Lung microvascular endothelial cell (primary cell): Measurements from ENCODE around the gene GLRX3. TPM values are rescaled to one million over a fixed set of nuclear protein-coding genes. Genes with fewer than 3 reads are reported as not detected.

Experiments used
- DNase-seq, 2 donors: peaks; one replicate each; pipeline versions ENCODE4 v3.0.0 to v3.0.0-alpha.2; 2010; ENCODE audit warnings: low read depth in 2 of 2
- total RNA-seq: library from RNA; depleted of rRNA; stranded (reverse); fragments of >200 nt; gene quantifications from 2 replicates; pipeline ENCODE4 v1.2.1, GENCODE V29; 2014

GLRX3 gene
- total RNA-seq, 1 donor from 2014 or later, result 47.2 TPM

DNA sequence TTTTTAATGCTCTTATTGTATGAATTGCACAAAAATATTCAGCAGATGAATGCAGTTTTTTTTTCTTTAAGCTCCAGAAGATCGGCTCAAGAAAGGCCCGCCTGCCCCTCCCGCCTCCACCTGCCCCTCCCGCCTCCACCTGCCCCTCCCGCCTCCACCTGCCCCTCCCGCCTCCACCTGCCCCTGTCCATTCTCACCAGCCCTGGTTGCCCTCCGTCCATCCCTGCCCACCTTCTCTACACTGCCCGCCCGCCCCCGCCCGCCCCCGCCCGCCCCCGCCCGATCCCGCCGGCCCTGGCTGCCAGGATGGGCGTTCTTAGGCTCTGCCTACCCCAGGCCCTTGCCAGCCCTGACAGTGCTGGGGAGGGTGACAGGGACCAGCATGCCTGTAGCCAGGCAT, 67.4 kb downstream of the GLRX3 start:
- no peak for DNase-seq

DNA sequence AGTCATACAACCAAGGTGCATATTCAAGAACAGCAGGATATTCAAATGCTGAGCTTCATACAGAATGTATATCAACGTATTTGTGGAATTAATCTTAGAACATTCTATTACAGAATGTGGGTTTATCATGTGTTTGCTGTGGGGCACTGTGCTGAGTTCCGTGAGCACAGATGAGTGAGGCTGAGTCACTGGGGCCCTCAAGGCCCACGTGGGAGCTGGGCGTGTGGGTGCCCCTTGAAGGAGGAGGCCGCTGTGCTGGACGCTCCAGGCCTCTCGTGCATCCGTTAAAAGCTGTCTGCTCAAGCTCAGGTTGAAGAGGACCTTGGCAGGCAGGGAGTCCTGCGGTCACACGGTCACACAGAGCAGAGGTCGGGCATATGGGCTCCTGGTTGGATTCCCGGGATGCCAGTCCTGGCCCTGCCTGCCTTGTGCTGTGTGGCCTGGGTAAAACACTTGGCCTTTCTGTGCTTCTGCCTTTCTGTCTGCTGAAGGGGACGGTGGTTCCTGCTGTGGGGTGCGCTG, 70.1 kb downstream of the GLRX3 start:
- no peak for DNase-seq

DNA sequence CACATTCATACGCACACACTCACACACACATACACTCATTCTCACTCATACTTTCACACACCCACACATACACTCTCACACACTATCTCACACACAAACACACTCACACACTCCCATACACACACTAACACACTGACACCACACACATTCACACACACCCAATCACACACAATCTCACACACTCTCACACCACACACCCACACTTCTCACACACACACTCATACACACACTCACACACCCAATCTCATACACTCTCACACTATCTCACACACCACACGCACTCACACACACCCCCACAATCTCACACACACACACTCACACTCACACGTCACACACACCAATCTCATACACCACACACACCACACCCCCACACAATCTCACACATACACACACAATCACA, 71.0 kb downstream of the GLRX3 start:
- no peak for DNase-seq

DNA sequence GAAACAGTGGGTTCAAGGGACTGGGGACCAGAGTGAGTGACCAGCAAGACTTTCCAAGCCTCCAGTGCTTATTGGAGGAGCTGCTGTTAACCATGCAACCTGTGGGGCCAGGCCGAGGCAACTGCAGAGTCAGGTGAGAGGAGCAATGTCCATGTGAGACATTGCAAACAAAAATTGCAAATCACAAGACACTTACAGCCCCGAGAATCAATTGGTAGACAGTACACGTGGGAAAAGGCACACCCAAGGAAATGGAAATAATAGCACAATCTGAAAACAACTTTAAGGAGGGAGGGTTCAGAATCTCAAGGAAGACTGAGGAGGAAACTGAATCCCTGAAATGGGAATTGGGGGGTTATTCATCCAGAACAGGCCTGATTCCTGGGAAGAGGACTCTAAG, 72.6 kb downstream of the GLRX3 start:
- DNase-seq, result no peak

DNA sequence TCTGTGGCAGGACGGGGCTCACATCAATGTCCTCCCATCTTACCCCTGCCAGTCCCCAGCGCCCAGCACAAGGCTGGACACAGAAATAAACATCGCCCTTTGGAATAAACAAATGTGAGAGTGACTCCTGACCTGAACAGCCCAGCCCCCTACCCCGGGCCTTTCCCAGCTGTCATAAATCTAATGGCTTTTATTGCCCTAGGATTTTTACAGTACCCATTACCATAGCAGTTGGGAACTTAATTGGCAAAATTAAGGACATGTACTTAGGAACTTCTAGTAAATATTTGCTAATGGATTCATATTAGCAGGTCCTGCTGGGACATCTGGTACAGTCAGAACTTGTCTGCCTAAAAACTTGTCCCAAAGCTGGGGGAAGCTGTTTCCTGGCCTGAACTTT, 76.6 kb downstream of the GLRX3 start:
- DNase-seq, result no peak

DNA sequence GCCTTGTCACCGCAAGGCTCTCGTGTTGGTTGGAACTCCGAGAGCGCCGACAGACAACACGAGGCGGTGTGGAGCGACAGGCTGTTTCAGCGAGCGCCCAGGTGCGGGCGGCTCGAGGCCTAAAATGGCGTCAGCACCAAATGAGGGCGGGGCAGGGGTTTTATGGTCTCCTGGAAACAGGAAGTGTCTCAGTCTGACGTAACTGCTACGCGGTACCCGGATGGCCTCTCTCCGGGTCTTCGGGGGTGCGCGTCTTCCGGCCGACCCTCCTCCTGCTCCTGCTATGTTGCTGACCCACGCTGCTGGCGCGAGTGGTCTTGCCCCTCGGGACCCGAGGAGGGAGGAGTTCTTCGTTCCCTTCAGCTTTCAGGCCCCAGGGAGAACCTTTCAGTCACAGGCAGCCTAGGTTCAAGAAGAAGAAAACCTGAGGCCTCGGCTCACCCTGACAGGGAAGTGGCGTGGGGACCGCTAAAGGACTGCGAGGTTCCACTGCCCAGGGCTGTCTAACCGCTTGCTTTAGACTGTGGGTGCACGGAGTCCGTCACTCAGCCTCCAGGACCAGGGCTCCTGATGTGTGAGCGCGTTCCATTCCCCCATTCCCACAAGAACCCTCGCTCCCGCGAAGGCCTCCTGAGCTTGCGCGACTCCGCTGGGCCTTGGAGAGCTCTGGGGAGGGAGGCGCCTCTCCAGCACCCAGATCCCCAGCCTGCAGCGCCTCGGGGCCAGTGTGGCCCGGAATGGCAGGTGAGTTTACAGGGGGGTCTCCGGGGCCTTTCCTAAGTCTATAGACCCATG, 77.3 kb downstream of the GLRX3 start:
- no peak for DNase-seq

DNA sequence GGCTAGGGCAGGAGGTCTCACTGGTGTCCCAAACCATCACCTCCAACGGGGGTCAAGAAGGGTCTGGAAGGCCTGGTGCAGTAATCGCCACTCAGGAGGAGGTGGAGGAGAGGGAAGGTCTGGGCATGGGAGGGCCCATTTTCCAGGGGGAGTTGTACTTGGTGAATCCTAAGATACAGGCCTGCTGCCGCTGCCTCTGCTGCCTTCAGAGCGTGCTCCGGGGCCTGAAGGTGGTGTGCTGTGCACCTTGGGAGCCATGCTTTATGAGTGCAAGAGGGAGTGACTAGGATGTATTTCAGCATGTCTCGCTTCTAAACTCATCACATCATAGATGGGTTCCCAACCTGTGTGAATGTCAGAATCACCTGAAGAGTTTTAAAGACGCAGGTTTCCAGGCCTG, 78.2 kb downstream of the GLRX3 start:
- no peak for DNase-seq

DNA sequence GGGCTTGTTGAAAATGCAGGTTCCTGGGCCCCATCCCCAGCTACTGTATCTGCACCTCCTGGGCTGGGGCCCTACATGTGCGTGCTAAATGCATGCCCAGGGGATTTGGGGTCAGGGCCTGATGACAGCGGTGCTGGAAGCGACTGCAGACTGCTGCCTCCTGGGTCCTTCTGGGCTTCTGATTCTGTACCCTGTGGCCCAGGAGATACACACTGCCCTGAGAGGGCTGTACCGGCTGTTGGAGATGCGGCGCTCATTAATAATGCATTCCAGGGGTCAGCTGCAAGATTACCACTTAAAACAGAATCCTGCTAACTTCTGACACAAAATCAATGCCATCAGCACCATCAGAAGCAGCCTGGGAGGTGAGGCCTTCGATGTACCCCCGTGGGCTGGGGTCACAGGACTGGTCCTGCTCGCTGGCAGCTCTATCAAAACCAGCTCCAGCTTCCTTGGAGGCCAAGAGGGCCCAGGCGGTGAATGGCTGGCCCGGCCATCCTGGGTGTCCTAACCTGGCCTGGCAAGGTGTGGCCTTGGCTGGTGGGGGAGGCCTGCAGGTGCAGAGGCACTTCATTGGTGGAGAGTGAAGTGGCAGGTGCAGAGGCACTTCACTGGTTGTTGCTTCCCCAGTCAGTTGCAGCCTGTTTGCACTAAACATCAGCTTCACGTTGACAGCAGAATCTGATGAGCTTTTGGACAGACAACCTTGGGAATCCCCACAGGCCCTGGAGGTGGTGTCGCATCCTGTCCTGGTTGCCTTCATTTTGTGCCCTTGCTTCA, 79.2 kb downstream of the GLRX3 start:
- DNase-seq, result no peak

DNA sequence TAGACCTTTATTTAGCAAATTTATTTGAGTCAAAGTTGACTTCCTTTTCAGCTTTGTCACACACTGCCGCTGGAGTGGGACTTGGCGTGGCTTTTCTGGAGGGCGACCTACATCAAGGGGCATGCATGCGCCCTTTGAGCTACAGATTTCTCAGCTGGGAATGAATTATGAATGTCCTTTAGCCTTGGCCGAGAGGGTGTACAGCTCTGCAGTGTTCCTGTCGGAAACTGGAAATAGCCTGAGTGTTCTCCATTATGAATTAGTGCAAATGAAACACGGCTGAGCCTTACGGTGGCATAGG, 79.7 kb downstream of the GLRX3 start:
- DNase-seq, result no peak

DNA sequence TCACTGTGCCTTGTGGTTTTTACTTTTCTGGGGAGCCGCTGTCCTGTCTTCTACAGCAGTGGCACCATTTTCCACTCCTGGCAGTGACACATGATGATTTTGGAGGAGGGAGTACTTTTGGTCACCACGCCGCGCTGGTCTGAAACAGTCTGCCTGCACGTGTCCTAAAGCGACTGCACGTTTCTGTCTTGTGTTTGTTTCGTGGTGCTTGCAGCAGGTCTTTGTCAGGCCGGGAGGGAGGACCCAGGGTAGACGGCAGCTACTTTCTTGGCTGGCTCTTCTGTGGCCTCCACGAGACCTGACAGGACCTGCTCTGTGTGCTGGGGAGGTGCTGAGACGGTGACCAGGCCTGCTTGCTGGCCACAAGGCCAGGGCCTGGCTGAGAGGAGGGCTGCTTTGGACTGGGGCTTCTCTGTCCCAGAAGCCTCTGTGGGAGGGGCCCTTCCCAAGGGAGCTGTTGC, 82.0 kb downstream of the GLRX3 start:
- DNase-seq, result no peak

DNA sequence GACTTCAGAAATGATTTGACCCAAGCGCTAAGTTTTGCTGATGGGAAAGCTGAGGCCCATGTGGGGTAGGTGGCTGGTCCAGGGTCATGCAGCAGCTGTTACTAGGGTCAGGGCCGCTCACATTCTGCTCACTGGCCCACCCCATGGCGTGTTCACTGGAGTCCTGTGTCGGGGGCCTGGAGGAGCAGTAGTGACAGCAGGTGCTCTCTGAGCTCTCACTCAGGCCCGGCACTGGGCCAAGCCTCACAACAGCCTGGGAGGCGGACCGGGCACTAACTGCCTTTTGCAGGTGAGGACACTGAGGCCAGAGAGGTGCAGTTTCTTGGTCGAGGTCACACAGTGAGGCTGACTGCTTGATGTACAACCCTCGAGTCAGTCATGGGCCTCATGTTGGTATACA, 82.7 kb downstream of the GLRX3 start:
- no peak for DNase-seq

DNA sequence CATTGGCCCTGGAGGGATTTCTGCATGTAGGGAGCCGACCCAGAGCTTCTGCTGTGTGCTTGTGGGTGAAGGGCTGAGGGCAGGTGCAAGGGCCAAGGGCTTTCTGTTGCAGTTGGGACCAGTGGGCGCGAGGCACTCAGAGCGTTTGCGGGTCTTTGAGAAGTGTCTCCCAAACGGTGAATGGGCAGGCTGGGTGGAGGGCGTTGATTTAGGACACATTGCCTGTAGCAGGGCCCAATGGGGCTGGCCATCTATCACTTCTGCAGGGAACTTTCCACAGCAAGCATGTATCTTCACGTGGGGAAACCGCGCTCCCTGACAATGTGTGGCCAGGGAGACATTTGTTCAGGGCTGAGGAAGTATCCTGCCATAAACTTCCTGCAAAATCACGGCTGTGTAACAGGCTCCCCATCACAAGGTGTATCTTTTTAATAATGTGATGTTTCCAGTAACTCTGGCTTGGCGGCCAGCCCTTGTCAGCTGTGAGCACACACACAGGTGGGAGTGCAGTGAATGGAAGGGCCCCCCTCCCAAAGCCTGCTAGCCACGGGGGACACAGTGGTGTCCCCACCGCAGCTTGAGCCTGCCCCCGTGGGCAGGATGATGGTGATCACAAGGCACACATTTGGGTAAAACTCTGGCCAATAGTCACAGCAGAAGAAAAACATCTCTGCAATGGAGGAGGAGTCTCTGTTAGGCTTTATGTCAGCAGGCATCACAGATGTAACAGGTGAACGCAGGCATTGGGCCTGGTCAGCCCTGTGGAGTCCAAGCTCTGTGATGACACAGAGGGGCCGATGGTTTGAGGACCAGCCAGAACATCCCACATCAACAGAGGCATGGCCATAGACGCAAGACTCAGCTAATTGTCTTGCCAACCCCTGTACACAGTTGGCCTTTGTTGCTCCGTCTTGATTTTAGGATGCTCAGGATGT, 84.3 kb downstream of the GLRX3 start:
- no peak for DNase-seq

DNA sequence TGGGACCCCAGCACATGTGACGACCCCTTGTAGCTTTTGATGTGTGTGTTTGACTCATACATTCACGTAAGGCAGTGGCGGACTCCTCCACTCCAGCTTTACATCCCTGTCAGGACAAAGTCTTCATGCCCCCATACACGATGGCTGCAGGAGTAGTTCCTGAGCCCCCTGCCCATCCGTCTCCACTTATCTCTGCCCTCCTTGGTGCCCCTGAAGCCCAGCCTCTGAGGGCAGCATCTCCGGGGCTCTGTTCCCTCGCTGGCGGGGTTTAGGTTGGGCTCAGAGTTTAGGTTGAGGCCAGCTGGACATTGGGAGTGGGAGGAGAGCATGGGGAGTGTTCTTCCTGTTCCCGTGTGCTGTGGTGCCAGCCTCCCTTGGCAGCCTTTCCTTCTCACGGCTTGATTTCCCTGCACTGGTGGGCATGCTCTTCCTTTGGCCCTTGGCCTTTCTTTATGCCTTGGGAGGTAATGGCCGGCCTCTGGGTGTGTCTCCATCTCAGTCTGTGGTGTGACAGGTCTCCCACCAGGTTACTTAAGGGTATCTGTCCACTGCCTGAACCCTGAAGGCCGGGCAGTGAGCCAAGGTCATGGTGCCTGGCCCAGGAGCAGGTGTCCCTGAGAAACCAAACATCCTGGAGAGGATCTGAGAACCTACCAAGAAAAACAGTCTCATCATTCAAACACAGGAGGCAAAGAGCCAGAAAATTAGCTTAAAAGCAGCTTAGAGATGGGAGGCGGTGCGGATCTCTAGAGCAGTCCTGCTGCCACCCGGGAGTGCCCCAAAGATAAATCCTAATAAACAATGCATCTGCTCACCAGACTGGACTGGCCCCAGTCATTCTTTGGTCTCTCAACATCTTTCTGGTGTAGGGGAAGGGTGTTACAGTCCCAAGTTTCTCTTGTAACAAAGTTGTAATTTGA, 85.5 kb downstream of the GLRX3 start:
- no peak for DNase-seq

DNA sequence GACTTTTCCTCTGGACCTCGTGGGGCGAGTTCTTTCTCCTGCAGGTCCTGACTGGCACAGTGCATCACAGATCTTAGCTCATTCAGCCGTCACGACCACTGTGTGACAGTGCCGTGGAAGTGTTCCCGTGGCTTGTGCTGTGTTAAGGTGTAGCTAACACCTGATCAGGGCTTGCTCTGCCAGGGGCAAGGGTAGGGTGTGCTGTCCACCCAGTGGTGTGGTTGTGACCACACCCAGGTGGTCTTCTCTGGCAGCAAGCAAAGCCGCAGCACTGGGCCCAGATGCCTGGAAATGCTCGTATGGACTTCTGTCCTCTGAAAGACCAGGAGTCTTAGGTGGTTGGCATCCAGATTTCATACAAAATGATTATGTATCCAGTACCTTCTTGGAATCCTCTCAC, 86.2 kb downstream of the GLRX3 start:
- DNase-seq, result no peak

DNA sequence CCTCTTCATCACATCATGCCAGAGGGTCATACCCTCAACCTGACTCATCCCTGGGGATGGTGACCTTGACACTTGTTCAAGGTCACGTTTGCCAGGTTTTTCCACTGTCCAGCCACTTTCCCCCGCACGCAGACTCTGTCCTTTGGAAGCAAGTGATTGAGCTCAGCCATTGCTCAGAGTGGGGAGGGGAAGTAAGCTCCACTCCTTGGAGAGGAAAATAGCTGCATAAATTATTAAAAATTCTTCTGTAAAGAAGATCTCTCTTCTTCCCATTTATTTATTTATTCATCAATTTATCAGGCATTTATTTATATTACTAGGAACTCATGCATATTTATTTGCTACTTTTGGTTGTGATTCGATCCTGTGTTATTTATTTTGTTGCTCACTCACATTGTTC, 88.0 kb downstream of the GLRX3 start:
- no peak for DNase-seq

DNA sequence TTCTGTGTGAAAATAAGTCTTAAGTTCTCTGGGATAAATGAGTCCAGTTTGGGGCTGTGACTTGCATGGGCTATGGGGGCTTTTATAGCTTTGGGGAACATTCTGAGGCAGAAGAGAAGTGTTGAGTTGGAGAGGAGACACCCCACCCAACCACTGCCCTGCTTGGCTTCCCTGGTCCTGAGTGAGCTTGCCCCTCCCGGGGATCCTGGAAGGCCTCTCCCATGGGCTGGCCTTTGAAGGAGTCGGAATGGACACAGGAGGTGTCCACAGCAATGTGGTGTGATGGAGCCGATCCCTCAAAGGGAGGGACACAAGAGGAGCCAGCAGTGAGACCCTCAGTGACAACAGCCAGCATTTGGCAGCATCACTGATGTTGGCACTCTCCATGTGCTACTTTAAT, 89.8 kb downstream of the GLRX3 start:
- DNase-seq, result no peak

DNA sequence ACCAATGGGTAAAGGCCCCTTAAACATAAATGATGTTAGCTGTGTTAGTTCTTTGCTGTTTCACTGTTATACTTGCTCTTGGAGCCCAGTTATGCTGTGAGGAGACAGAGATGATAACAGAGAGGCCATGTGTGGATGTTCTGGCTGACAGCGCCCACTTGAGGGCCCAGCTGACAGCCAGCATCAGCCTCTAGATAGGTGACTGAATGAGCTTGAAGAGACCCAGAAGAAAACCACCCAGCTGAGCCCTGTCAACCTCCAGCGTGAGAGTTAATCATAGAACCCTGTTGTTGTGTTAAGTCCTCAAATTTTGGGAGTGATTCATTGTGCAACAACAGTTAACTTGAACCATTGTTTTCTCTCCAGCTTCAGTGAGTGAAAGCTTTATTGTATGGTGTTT, 91.7 kb downstream of the GLRX3 start:
- DNase-seq, result no peak
